Uterus (tissue), 4 donors: ENCODE data around the gene PTPRD. TPM values are rescaled to one million over a fixed set of nuclear protein-coding genes. Genes with fewer than 3 reads are reported as not detected.

Experiments
- DNase-seq, 2 donors: peaks; one replicate each; pipeline ENCODE4 v3.0.0-alpha.2; 2019 to 2020
- H3K27ac ChIP-seq, 2 donors: fragments of 200-600 bp; sonication (generic); 1 replicate in 1 of 2; 2 replicates in 1 of 2; pipeline ENCODE4 v1.5.1; 2016 to 2018
- H3K27me3 ChIP-seq, 2 donors: fragments of 200-600 bp; sonication (generic); one replicate each; pipeline ENCODE4 v1.5.1; 2018 to 2019; ENCODE audit warnings: control low read depth in 1 of 2
- H3K36me3 ChIP-seq, 2 donors: fragments of 200-600 bp; sonication (generic); one replicate each; pipeline ENCODE4 v1.5.1; 2019; ENCODE audit warnings: control low read depth in 1 of 2
- H3K4me1 ChIP-seq, 2 donors: fragments of 200-600 bp; sonication (generic); one replicate each; pipeline ENCODE4 v1.5.1; 2018 to 2019; ENCODE audit warnings: control low read depth in 1 of 2
- H3K4me3 ChIP-seq, 2 donors: fragments of 200-600 bp; sonication (generic); 1 replicate in 1 of 2; 2 replicates in 1 of 2; pipeline ENCODE4 v1.5.1; 2018 to 2019; ENCODE audit warnings: mild to moderate bottlenecking in 1 of 2
- H3K9me3 ChIP-seq, 2 donors: fragments of 200-600 bp; sonication (generic); one replicate each; pipeline ENCODE4 v1.5.1; 2019; ENCODE audit warnings: control low read depth in 1 of 2
- POLR2A ChIP-seq, 2 donors: fragments of 450-650 bp; IDR thresholded peaks; one replicate each; pipeline ENCODE4 v1.6.1; 2016; ENCODE audit warnings: antibody characterized with exemption in 2 of 2, mild to moderate bottlenecking in 1 of 2, moderate library complexity in 1 of 2
- intact Hi-C: fragments of 100-400 bp; cut with DNase I; formaldehyde crosslinking; loops from one replicate; pipeline ENCODE4 v1.15.1; 2023; ENCODE audit warnings: low total_unique reads
- total RNA-seq, 4 donors: library from RNA; depleted of rRNA in 3 of 4; stranded (reverse); fragments of >200 nt in 3 of 4; gene quantifications; one replicate each; pipeline versions ENCODE4 v1.1.0 to v1.2.4, GENCODE V29; 2014 to 2023
- TF ChIP-seq, protein P1 (sequence below), 4 experiments: fragments of 200-600 bp in 2 of 4; fragments of 450-650 bp in 2 of 4; sonication (generic) in 2 of 4; IDR thresholded peaks; one replicate each; pipeline ENCODE4 v1.5.1; 2016 to 2019; ENCODE audit warnings: antibody characterized with exemption in 4 of 4, mild to moderate bottlenecking in 2 of 4, moderate library complexity in 1 of 4
- donor health status: DM: yes; HTN: yes; CAD: no.

The PTPRD gene
- total RNA-seq, 4 donors from 2014 or later = 1.2 to 136 (median 26.4) TPM

DNA sequence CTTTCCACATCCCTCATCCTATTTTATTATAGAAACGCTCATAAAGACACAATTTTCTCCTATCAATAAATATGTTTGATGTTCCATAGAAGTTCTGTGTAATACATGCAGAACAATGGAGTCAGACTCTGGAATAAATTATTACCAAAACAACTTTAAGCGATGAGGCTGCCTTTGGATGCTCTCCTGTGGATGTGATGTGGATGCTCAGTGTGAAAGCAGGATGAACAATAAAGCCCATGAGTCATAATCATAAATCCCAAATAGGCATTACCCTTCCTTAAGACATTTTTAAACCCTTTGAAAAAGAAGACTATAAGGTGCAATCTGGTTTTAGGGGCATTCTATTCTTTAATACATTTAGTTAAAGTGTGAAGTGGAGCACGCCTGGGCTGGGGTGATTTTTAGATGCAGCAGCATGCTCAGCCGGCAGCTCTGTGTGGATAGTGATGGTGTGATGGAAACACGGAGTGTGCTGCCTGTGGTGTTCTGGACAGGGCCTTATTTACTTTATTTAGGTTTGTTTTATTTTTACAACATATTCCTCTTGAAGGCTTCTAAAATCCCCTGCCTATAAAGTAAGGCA lies 991.4 kb downstream of the PTPRD start:
- DNase-seq = no peak
- Histone ChIP-seq H3K27me3 (no peaks in the 10 kb centered on the region), H3K4me1 (no peaks in the 10 kb centered on the region), H3K36me3 (no peaks in the 10 kb centered on the region), H3K27ac (no peak overlapping the region), H3K9me3 (no peaks in the 10 kb centered on the region), H3K4me3 (no peak overlapping the region)
- TF ChIP-seq, protein P1, sequence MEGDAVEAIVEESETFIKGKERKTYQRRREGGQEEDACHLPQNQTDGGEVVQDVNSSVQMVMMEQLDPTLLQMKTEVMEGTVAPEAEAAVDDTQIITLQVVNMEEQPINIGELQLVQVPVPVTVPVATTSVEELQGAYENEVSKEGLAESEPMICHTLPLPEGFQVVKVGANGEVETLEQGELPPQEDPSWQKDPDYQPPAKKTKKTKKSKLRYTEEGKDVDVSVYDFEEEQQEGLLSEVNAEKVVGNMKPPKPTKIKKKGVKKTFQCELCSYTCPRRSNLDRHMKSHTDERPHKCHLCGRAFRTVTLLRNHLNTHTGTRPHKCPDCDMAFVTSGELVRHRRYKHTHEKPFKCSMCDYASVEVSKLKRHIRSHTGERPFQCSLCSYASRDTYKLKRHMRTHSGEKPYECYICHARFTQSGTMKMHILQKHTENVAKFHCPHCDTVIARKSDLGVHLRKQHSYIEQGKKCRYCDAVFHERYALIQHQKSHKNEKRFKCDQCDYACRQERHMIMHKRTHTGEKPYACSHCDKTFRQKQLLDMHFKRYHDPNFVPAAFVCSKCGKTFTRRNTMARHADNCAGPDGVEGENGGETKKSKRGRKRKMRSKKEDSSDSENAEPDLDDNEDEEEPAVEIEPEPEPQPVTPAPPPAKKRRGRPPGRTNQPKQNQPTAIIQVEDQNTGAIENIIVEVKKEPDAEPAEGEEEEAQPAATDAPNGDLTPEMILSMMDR (IDR thresholded peaks at IDR 0.05) = no peak
- TF ChIP-seq POLR2A (IDR thresholded peaks at IDR 0.05) = no peak
- intact Hi-C loops = no loop called here

DNA sequence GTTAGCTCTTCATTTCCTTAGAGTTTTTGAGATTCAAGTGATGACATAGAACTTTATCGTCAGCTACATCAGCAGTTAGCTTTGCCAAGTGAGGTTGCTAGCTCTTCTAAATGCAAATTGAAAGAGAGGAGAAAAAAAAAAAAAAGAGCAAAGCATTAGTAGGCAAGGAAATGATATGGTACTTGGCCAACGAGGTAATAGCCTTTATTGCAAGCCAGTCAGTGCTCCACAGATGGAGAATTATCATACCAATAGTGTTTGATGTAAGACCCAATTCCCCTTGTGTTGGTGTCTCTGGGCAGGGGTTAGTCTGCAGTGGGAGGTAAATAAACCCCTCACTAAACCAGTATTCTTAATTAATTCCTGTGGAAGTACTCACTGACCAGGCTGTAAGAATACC lies 992.1 kb downstream of the PTPRD start:
- Histone ChIP-seq H3K36me3 (no peaks in the 10 kb centered on the region), H3K4me1 (no peaks in the 10 kb centered on the region), H3K4me3 (no peak overlapping the region), H3K27ac (no peak overlapping the region), H3K27me3 (no peaks in the 10 kb centered on the region), H3K9me3 (no peaks in the 10 kb centered on the region)
- DNase-seq = no peak
- TF ChIP-seq, protein P1 (IDR thresholded peaks at IDR 0.05) = no peak
- no peak for TF ChIP-seq POLR2A (IDR thresholded peaks at IDR 0.05)
- intact Hi-C loops = no loop called here

DNA sequence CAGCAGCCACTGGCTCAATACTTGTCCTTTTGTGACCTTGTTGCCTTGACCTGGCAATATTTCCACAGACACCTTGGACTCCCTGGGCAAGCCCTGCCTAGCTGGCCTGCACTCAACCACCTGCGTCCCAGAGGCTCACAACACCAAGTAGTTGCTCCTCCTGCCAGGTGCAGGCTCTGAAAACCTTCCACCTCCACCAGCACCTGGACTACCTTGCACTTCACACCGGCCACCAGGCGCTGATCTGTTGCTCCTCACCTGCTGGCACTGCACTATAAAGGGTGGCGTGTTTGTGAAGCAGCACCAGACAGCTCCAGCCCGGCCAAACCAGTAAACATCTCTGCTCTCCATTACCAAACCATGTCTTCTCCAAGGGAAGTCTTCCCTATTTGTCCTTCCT lies 997.7 kb downstream of the PTPRD start:
- DNase-seq = no peak
- no peaks in the 10 kb centered on the region for H3K27me3 ChIP-seq
- intact Hi-C loops = no loop called here
- no peak overlapping the region for H3K4me3 ChIP-seq
- no peaks in the 10 kb centered on the region for H3K36me3 ChIP-seq
- no peak for TF ChIP-seq POLR2A (IDR thresholded peaks at IDR 0.05)
- TF ChIP-seq, protein P1 (IDR thresholded peaks at IDR 0.05) = no peak
- no peaks in the 10 kb centered on the region for H3K9me3 ChIP-seq
- no peak overlapping the region for H3K27ac ChIP-seq
- H3K4me1 ChIP-seq = no peaks in the 10 kb centered on the region

DNA sequence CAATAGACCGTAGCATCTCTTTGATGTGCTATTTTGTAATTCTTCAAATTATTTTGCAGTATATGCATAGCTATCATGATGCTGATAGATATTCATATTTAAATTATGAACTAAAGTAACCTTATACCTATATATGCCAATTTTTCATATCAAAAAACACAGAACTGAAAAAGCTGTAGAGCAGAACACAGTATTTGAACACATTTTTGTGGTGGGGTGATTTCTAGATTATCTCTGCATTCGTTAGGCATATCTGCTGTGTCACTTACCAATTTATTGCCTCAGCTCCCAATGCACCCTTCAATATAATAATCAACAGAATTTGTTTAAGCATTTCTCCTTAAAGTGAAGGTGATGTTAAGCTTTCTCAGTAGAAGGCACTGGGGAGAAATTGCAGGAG lies 998.2 kb downstream of the PTPRD start:
- H3K9me3 ChIP-seq = no peaks in the 10 kb centered on the region
- H3K4me3 ChIP-seq = no peak overlapping the region
- no peak overlapping the region for H3K27ac ChIP-seq
- DNase-seq = no peak
- intact Hi-C loops = no loop called here
- no peaks in the 10 kb centered on the region for H3K36me3 ChIP-seq
- no peaks in the 10 kb centered on the region for H3K27me3 ChIP-seq
- H3K4me1 ChIP-seq = no peaks in the 10 kb centered on the region
- TF ChIP-seq POLR2A (IDR thresholded peaks at IDR 0.05) = no peak
- TF ChIP-seq, protein P1 (IDR thresholded peaks at IDR 0.05) = no peak

DNA sequence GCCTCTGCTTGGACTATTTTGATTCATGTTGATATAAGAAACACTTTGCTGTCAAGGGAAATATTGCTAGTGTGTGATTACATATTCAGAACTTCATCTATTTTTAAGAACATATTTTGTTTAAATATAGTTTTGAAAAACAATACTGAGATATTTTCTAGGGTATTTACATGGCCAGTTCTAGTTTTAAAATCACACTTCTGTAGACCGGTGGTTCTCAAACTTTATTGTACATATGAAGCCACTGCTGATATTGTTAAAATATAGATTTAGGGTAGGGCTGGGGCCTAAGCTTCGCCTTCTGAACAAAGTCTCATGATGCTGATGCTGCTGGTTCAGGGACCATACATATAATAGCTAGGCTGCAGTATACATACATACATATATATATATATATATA lies 1000.0 kb downstream of the PTPRD start:
- Histone ChIP-seq H3K27ac (no peak overlapping the region), H3K4me1 (no peaks in the 10 kb centered on the region), H3K27me3 (no peaks in the 10 kb centered on the region), H3K9me3 (no peaks in the 10 kb centered on the region), H3K4me3 (no peak overlapping the region), H3K36me3 (no peaks in the 10 kb centered on the region)
- no peak for DNase-seq
- intact Hi-C loops = no loop called here
- TF ChIP-seq, protein P1 (IDR thresholded peaks at IDR 0.05) = no peak
- TF ChIP-seq POLR2A (IDR thresholded peaks at IDR 0.05) = no peak
